Lower lobe of right lung (tissue), 2 donors: ENCODE results near the gene ODF4. TPM values are rescaled to one million over a fixed set of nuclear protein-coding genes. Genes with fewer than 3 reads are reported as not detected.

Experiments used
- ATAC-seq, 2 donors: fragments of 200-7000 bp; cut with Tn5 transposase; one replicate each; pipeline ENCODE4 v1.9.1; 2020 to 2022; ENCODE audit warnings: mild to moderate bottlenecking in 2 of 2, moderate library complexity in 2 of 2
- DNase-seq: peaks from one replicate; pipeline ENCODE4 v3.0.0-alpha.2; 2020
- H3K27ac ChIP-seq: fragments of 200-600 bp; one replicate; pipeline ENCODE4 v1.8.0; 2022
- H3K27me3 ChIP-seq: fragments of 200-600 bp; one replicate; pipeline ENCODE4 v1.8.0; 2022; ENCODE audit warnings: low read depth
- H3K36me3 ChIP-seq: fragments of 200-600 bp; one replicate; pipeline ENCODE4 v1.8.0; 2022; ENCODE audit warnings: mild to moderate bottlenecking
- H3K4me1 ChIP-seq: fragments of 200-600 bp; one replicate; pipeline ENCODE4 v1.8.0; 2022
- H3K4me3 ChIP-seq: fragments of 200-600 bp; one replicate; pipeline ENCODE4 v1.8.0; 2022; ENCODE audit warnings: mild to moderate bottlenecking
- H3K9me3 ChIP-seq: fragments of 200-600 bp; one replicate; pipeline ENCODE4 v1.8.0; 2022
- CTCF ChIP-seq: fragments of 200-600 bp; IDR thresholded peaks from one replicate; pipeline ENCODE4 v1.8.0; 2022; ENCODE audit warnings: antibody characterized with exemption, mild to moderate bottlenecking
- intact Hi-C: fragments of 100-400 bp; cut with DNase I; formaldehyde crosslinking; loops from one replicate; pipeline ENCODE4 v1.11.0; 2022
- long read RNA-seq: library from polyadenylated mRNA; unstranded; transcript quantifications from one replicate; pipeline ENCODE4 v2.0.0, GENCODE V29; 2021
- total RNA-seq: library from RNA; stranded (reverse); fragmentation: NEBNext Ultra II Directional; extraction: Animal tissue kit (Norgen Biotek cat#: 25700); gene quantifications from one replicate; pipeline ENCODE4 v1.2.1, GENCODE V29; 2021
- donor health status: DM: no; HTN: yes; CAD: no; lungs with severe emphysema.

ODF4 gene
- not detected for total RNA-seq
- long read RNA-seq = 0 reads

- no peak within 1 kb of the TSS for H3K4me3 ChIP-seq
- intact Hi-C loops = no loop called here
These were observed at the start of gene ODF4 for GRCh38 chr17:8339540-8339939. TSS of gene ODF4 (plus strand) at chr17:8339840. CDS start at chr17:8340052, 212 bp downstream.

GRCh38 chr17:8290043-8290442 is 49.6 kb upstream of the ODF4 start:
- Histone ChIP-seq H3K4me1 (peaks cover 41% of the 10 kb centered on the region), H3K9me3 (no peaks in the 10 kb centered on the region), H3K4me3 (no peak overlapping the region), H3K27me3 (no peaks in the 10 kb centered on the region), H3K27ac (no peak overlapping the region), H3K36me3 (no peaks in the 10 kb centered on the region)
- no peak for DNase-seq
- ATAC-seq = no peak
- intact Hi-C loops = no loop called here
- TF ChIP-seq CTCF = no peak

More at GRCh38 chr17:8339540-8339939, at the start of gene ODF4:
- Histone ChIP-seq H3K27ac (no peak within 1 kb of the TSS), H3K4me1 (peaks cover 7% of the 10 kb centered on the region), H3K36me3 (no peaks in the 10 kb centered on the region), H3K9me3 (no peaks in the 10 kb centered on the region), H3K27me3 (no peaks in the 10 kb centered on the region)
- ATAC-seq (no peak), DNase-seq (no peak)
- no peak for TF ChIP-seq CTCF

- Histone ChIP-seq H3K36me3 (no peaks in the 10 kb centered on the region), H3K4me3 (no peak overlapping the region), H3K27me3 (no peaks in the 10 kb centered on the region), H3K27ac (no peak overlapping the region), H3K4me1 (peaks cover 25% of the 10 kb centered on the region), H3K9me3 (no peaks in the 10 kb centered on the region)
- intact Hi-C loops = no loop called here
- ATAC-seq (no peak), DNase-seq (no peak)
- TF ChIP-seq CTCF = no peak
These were observed 46.8 kb upstream of the ODF4 start for GRCh38 chr17:8292639-8293395.

GRCh38 chr17:8294361-8294760 is 45.3 kb upstream of the ODF4 start:
- TF ChIP-seq CTCF = no peak
- Histone ChIP-seq H3K4me3 (peak overlapping the region; percentile 76), H3K4me1 (peaks cover 17% of the 10 kb centered on the region), H3K27ac (peak overlapping the region; percentile 88), H3K36me3 (no peaks in the 10 kb centered on the region), H3K9me3 (no peaks in the 10 kb centered on the region), H3K27me3 (no peaks in the 10 kb centered on the region)
- DNase-seq = no peak
- ATAC-seq = no peak
- intact Hi-C loops = no loop called here

- Histone ChIP-seq H3K36me3 (no peaks in the 10 kb centered on the region), H3K4me1 (peaks cover 13% of the 10 kb centered on the region), H3K27me3 (no peaks in the 10 kb centered on the region), H3K4me3 (peak overlapping the region; percentile 76), H3K27ac (peak overlapping the region; percentile 88), H3K9me3 (no peaks in the 10 kb centered on the region)
- peak; percentile 2 to 33 for ATAC-seq
- intact Hi-C loops = no loop called here
- DNase-seq = no peak
- no peak for TF ChIP-seq CTCF
These were observed 44.8 kb upstream of the ODF4 start for GRCh38 chr17:8294814-8295316.
